Activated CD8-positive, alpha-beta T cell treated with anti-CD3 and anti-CD28 coated beads for 36 hours (primary cell): ENCODE data around the gene ITPKB. TPM values are rescaled to one million over a fixed set of nuclear protein-coding genes. Genes with fewer than 3 reads are reported as not detected.

Experiments used
- ATAC-seq: fragments of 200-7000 bp; cut with Tn5 transposase; one replicate; pipeline ENCODE4 v1.10.0; 2021; ENCODE audit warnings: mild to moderate bottlenecking, moderate library complexity
- CTCF ChIA-PET: fragments of 350-600 bp; sonication (Branson Sonifier 250); formaldehyde crosslinking; loops from one replicate; lab custom pipeline; 2021; ENCODE audit warnings: antibody characterized with exemption; lab: Charles Lee
- POLR2A ChIA-PET: fragments of 350-600 bp; sonication (Branson Sonifier 250); formaldehyde crosslinking; loops from one replicate; lab custom pipeline; 2021; ENCODE audit warnings: antibody characterized with exemption; lab: Charles Lee
- DNase-seq: peaks from one replicate; pipeline ENCODE4 v3.0.0-alpha.2; 2020
- H3K27ac Mint-ChIP-seq: one replicate; pipeline ENCODE4 v1.8.0; 2021; ENCODE audit warnings: mild to moderate bottlenecking, mixed read lengths
- H3K27me3 Mint-ChIP-seq: one replicate; pipeline ENCODE4 v1.8.0; 2021; ENCODE audit warnings: mixed read lengths
- H3K36me3 Mint-ChIP-seq: one replicate; pipeline ENCODE4 v1.8.0; 2021; ENCODE audit warnings: low read depth, mixed read lengths
- H3K4me1 Mint-ChIP-seq: one replicate; pipeline ENCODE4 v1.8.0; 2021; ENCODE audit warnings: low read depth, mixed read lengths
- H3K4me3 Mint-ChIP-seq: one replicate; pipeline ENCODE4 v1.8.0; 2021; ENCODE audit warnings: mild to moderate bottlenecking, moderate library complexity, mixed read lengths
- H3K9me3 Mint-ChIP-seq: one replicate; pipeline ENCODE4 v1.8.0; 2021; ENCODE audit warnings: mixed read lengths
- intact Hi-C: fragments of 100-400 bp; cut with micrococcal nuclease; formaldehyde crosslinking; loops from one replicate; pipeline ENCODE4 v1.10.0; 2022
- total RNA-seq, 2 experiments: library from RNA; stranded (reverse); gene quantifications; one replicate each; pipeline ENCODE4 v1.2.3, GENCODE V29; 2021
- TF ChIP-seq, protein P1 (sequence below): fragments of 200-600 bp; IDR thresholded peaks from one replicate; pipeline ENCODE4 v1.8.0; 2022; ENCODE audit warnings: antibody characterized with exemption, mild to moderate bottlenecking

Gene ITPKB
- total RNA-seq, 2 experiments from 2014 or later = 40.8 to 42.6 TPM

DNA sequence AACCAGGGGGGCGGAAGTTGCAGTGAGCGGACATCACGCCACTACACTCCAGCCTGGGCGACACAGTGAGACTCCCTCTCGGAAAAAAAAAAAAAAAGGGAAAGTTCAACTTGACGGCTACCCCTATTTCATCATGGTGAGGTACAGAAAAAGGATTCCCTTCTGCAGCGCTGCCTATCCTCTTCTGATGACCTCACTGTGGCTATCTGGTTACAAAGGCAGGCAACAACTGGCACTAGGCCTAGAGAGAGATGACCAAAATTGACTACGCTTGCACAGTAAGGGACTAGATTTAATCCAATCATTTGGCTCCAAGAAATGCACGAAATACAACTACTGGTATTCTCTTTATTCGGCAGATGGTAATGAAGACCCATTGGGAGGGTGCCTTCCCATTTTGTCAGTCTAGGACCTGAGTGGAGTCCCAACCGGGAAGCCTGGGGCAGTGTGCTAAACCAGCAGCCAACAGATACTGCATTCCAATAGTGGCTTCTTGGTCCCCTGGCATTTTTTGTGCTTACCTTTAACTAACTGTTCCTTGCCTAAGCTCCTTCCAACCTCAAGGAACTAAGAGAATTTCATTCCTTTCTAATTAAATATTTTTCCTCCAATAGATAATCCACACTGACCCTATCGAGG, 36.6 kb downstream of the ITPKB start:
- TF ChIP-seq, protein P1, sequence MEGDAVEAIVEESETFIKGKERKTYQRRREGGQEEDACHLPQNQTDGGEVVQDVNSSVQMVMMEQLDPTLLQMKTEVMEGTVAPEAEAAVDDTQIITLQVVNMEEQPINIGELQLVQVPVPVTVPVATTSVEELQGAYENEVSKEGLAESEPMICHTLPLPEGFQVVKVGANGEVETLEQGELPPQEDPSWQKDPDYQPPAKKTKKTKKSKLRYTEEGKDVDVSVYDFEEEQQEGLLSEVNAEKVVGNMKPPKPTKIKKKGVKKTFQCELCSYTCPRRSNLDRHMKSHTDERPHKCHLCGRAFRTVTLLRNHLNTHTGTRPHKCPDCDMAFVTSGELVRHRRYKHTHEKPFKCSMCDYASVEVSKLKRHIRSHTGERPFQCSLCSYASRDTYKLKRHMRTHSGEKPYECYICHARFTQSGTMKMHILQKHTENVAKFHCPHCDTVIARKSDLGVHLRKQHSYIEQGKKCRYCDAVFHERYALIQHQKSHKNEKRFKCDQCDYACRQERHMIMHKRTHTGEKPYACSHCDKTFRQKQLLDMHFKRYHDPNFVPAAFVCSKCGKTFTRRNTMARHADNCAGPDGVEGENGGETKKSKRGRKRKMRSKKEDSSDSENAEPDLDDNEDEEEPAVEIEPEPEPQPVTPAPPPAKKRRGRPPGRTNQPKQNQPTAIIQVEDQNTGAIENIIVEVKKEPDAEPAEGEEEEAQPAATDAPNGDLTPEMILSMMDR = no peak
- CTCF ChIA-PET = interaction anchor here (0.7 to 3.1 kb wide), 7 partner anchors 8 to 137 kb away, joined by 3 to 10 read pairs (median 4); no protein-coding TSS in a partner anchor
- POLR2A ChIA-PET = interaction anchor here (0.6 to 3.7 kb wide), 10 partner anchors 9 to 74 kb away, joined by 3 to 27 read pairs (median 6); no protein-coding TSS in a partner anchor
- Mint-ChIP-seq H3K4me1 (peaks cover 79% of the 10 kb centered on the region), H3K9me3 (no peaks in the 10 kb centered on the region), H3K27ac (peak overlapping the region; percentile 97), H3K4me3 (peak overlapping the region; percentile 83), H3K36me3 (peaks cover 56% of the 10 kb centered on the region), H3K27me3 (no peaks in the 10 kb centered on the region)
- no peak for DNase-seq
- intact Hi-C loops = no loop called here
- ATAC-seq = no peak

DNA sequence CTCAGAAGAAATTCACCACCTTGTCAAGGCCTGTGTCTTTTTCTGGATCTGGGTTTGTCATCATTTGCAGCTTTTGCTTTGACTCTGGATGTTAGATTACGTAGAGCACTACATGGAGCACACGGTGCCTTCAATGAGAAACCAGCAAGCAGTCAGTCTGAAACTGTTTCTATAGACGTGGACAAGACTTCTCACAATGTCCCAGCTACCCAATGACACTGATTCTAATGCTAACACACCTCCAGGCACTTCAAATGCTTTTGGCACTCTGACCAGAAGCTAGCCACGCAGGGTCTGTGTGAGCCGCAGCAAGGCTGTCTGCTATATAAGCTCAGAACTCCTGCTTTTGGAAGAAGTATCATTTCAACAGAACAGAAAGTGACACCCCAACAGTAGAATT, 38.2 kb downstream of the ITPKB start:
- Mint-ChIP-seq H3K4me3 (no peak overlapping the region), H3K27ac (peak overlapping the region; percentile 76), H3K9me3 (no peaks in the 10 kb centered on the region), H3K36me3 (peaks cover 54% of the 10 kb centered on the region), H3K27me3 (no peaks in the 10 kb centered on the region), H3K4me1 (peaks cover 83% of the 10 kb centered on the region)
- no peak for DNase-seq
- ATAC-seq = no peak
- POLR2A ChIA-PET = interaction anchor here (0.9 to 3.7 kb wide), 11 partner anchors 8 to 56 kb away, joined by 3 to 27 read pairs (median 4); partner anchors contain the start of gene ITPKB
- TF ChIP-seq, protein P1 = no peak
- CTCF ChIA-PET = interaction anchor here (0.7 to 2.0 kb wide), 11 partner anchors 9 to 75 kb away, joined by 3 to 14 read pairs (median 4); no protein-coding TSS in a partner anchor
- intact Hi-C loops = no loop called here

DNA sequence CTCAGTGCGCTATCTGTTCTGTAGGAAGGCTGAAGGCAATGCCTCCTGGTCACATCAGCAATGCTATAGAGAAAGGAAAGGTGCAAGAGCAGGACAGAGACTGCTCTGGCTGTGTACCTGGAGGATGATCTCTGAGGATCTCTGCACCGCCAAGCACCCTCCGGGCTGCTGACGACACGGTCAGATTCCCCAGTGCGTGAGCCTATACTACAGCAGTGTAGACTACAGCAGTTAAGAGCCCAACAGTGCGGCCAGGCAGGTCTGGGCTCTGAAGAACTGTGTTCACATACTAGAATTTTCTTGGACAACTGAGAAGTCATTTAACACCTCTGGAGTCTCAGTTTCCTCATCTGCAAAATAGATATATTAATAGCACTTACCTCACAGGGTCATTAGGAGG, 39.9 kb downstream of the ITPKB start:
- Mint-ChIP-seq H3K27me3 (no peaks in the 10 kb centered on the region), H3K4me1 (peaks cover 83% of the 10 kb centered on the region), H3K4me3 (no peak overlapping the region), H3K27ac (peak overlapping the region; percentile 93), H3K9me3 (no peaks in the 10 kb centered on the region), H3K36me3 (peaks cover 51% of the 10 kb centered on the region)
- ATAC-seq (no peak), DNase-seq (no peak)
- TF ChIP-seq, protein P1 = no peak
- POLR2A ChIA-PET = interaction anchor here (0.6 to 2.8 kb wide), 3 partner anchors 16 to 27 kb away, joined by 5 to 8 read pairs (median 7); no protein-coding TSS in a partner anchor
- intact Hi-C loops = no loop called here
- CTCF ChIA-PET = interaction anchor here (1.0 to 3.6 kb wide), 3 partner anchors 11 to 64 kb away, joined by 3 to 18 read pairs (median 3); no protein-coding TSS in a partner anchor

DNA sequence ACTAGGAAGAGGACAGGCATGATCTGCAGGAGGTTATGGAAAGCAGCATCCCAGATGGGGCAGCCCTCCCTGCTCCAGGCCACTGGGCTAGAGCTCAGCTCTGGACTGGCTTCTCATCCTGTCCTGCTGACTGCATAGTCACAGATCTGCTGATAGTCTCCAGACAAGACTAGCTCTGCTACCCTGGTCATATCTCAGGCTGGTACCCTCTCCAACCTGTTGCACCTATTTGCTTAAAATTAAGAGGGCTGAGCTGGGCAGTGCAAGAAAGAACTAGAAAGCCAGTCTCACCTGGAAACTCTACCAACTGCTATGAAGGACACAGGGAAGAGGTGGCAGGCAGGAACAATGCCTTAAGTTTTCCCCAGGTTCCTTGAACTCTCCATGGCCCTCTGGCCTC, 40.4 kb downstream of the ITPKB start:
- no peak for DNase-seq
- Mint-ChIP-seq H3K27ac (peak overlapping the region; percentile 93), H3K36me3 (peaks cover 51% of the 10 kb centered on the region), H3K9me3 (no peaks in the 10 kb centered on the region), H3K4me1 (peaks cover 84% of the 10 kb centered on the region), H3K4me3 (no peak overlapping the region), H3K27me3 (no peaks in the 10 kb centered on the region)
- intact Hi-C loops = no loop called here
- ChIA-PET CTCF (interaction anchor here (1.0 to 7.1 kb wide), 4 partner anchors 11 to 128 kb away, joined by 3 to 42 read pairs (median 10); no protein-coding TSS in a partner anchor), POLR2A (interaction anchor here (0.8 to 2.8 kb wide), 7 partner anchors 10 to 56 kb away, joined by 4 to 11 read pairs (median 5); no protein-coding TSS in a partner anchor)
- TF ChIP-seq, protein P1 = no peak
- ATAC-seq = no peak
